HepG2 (cell line): ENCODE data around the gene CAMTA1. TPM values are rescaled to one million over a fixed set of nuclear protein-coding genes. Genes with fewer than 3 reads are reported as not detected.

Experiments used
- ATF4 ChIP-seq, 2 experiments: fragments of 450-650 bp in 1 of 2; sonication (generic) in 1 of 2; formaldehyde crosslinking; IDR thresholded peaks; 2 replicates each; pipeline versions ENCODE4 v1.5.0 to v1.8.0; 2020 to 2022; ENCODE audit warnings: mild to moderate bottlenecking in 1 of 2, missing genetic modification reagents in 1 of 2
- ATRX ChIP-seq: sonication (generic); formaldehyde crosslinking; IDR thresholded peaks from 2 replicates; pipeline ENCODE4 v1.4.0; 2020; ENCODE audit warnings: missing genetic modification reagents, borderline replicate concordance
- DPF2 ChIP-seq: sonication (generic); formaldehyde crosslinking; IDR thresholded peaks from 2 replicates; pipeline ENCODE4 v1.4.0; 2020; ENCODE audit warnings: mild to moderate bottlenecking, low read depth, missing genetic modification reagents, borderline replicate concordance
- GLMP ChIP-seq: sonication (generic); formaldehyde crosslinking; IDR thresholded peaks from 2 replicates; pipeline ENCODE4 v1.9.0; 2021; ENCODE audit warnings: missing genetic modification reagents, mild to moderate bottlenecking, borderline replicate concordance
- HMG20B ChIP-seq: conservative IDR thresholded peaks from 2 replicates; pipeline ENCODE4 v1.6.1; 2016; ENCODE audit warnings: missing genetic modification reagents, missing compliant biosample characterization
- HMGXB3 ChIP-seq: sonication (generic); formaldehyde crosslinking; IDR thresholded peaks from 2 replicates; pipeline ENCODE4 v1.4.0; 2020; ENCODE audit warnings: missing genetic modification reagents, borderline replicate concordance
- KLF12 ChIP-seq: sonication (generic); formaldehyde crosslinking; IDR thresholded peaks from 2 replicates; pipeline ENCODE4 v1.4.0; 2020; ENCODE audit warnings: missing genetic modification reagents, borderline replicate concordance
- KLF15 ChIP-seq: sonication (generic); formaldehyde crosslinking; IDR thresholded peaks from 2 replicates; pipeline ENCODE4 v1.8.1; 2023; ENCODE audit warnings: borderline replicate concordance, mild to moderate bottlenecking, inconsistent platforms, missing genetic modification reagents, mixed read lengths
- KMT2B ChIP-seq: IDR thresholded peaks from 2 replicates; pipeline ENCODE4 v1.6.1; 2016; ENCODE audit warnings: missing genetic modification reagents, missing compliant biosample characterization
- MTA3 ChIP-seq: sonication (generic); formaldehyde crosslinking; IDR thresholded peaks from 2 replicates; pipeline ENCODE4 v1.4.0; 2020; ENCODE audit warnings: missing genetic modification reagents
- MZF1 ChIP-seq: sonication (generic); formaldehyde crosslinking; IDR thresholded peaks from 2 replicates; pipeline ENCODE4 v1.8.1; 2023; ENCODE audit warnings: mild to moderate bottlenecking, missing genetic modification reagents, borderline replicate concordance
- RBAK ChIP-seq: sonication (generic); formaldehyde crosslinking; IDR thresholded peaks from 2 replicates; pipeline ENCODE4 v1.5.1; 2020; ENCODE audit warnings: mild to moderate bottlenecking, missing genetic modification reagents
- SP4 ChIP-seq: sonication (generic); formaldehyde crosslinking; IDR thresholded peaks from 2 replicates; pipeline ENCODE4 v1.8.1; 2023; ENCODE audit warnings: mild to moderate bottlenecking, missing genetic modification reagents
- SP5 ChIP-seq: IDR thresholded peaks from 2 replicates; pipeline ENCODE4 v1.6.1; 2016; ENCODE audit warnings: low read depth, borderline replicate concordance
- ZNF230 ChIP-seq: sonication (generic); formaldehyde crosslinking; IDR thresholded peaks from 2 replicates; pipeline ENCODE4 v1.4.0; 2020; ENCODE audit warnings: mild to moderate bottlenecking, missing genetic modification reagents
- ZNF263 ChIP-seq: sonication (generic); formaldehyde crosslinking; IDR thresholded peaks from 2 replicates; pipeline ENCODE4 v1.4.0; 2020; ENCODE audit warnings: missing genetic modification reagents
- ZNF44 ChIP-seq: sonication (generic); formaldehyde crosslinking; IDR thresholded peaks from 2 replicates; pipeline ENCODE4 v1.5.1; 2020; ENCODE audit warnings: mild to moderate bottlenecking, missing genetic modification reagents
- ZNF451 ChIP-seq: sonication (generic); formaldehyde crosslinking; IDR thresholded peaks from 2 replicates; pipeline ENCODE4 v1.5.0; 2020; ENCODE audit warnings: mild to moderate bottlenecking, missing genetic modification reagents
- ZNF530 ChIP-seq: sonication (generic); formaldehyde crosslinking; IDR thresholded peaks from 2 replicates; pipeline ENCODE4 v1.5.0; 2020; ENCODE audit warnings: low read depth, mild to moderate bottlenecking, missing genetic modification reagents
- ZNF547 ChIP-seq: sonication (generic); formaldehyde crosslinking; IDR thresholded peaks from 2 replicates; pipeline ENCODE4 v1.5.1; 2020; ENCODE audit warnings: mild to moderate bottlenecking, missing genetic modification reagents
- polyA plus RNA-seq, 8 experiments: library from polyadenylated mRNA; depleted of rRNA in 3 of 8; stranded (reverse) in 7 of 8; unstranded in 1 of 8; fragments of >200 nt; fragmentation: Illumina TruSeq in 4 of 8; extraction: Trizol in 4 of 8; gene quantifications; 2 replicates each; pipeline versions ENCODE4 v1.2.1 to v1.2.3, GENCODE V29; 2011 to 2016; ENCODE audit warnings: low read depth in 4 of 8, missing spikeins in 1 of 8, mixed read lengths in 1 of 8; ENCODE audit not compliant: insufficient read depth in 1 of 8
- total RNA-seq, 5 experiments: library from RNA; depleted of rRNA; stranded (reverse); fragments of >200 nt; fragmentation: Illumina TruSeq; extraction: Trizol; gene quantifications; 2 replicates each; pipeline ENCODE4 v1.2.3, GENCODE V29; 2016; ENCODE audit warnings: low read depth in 1 of 5
- TF ChIP-seq, protein P1 (sequence below): sonication (generic); formaldehyde crosslinking; IDR thresholded peaks from 2 replicates; pipeline ENCODE4 v1.8.1; 2022; ENCODE audit warnings: mild to moderate bottlenecking, missing genetic modification reagents
- TF ChIP-seq, protein P2 (sequence below): sonication (generic); formaldehyde crosslinking; IDR thresholded peaks from 2 replicates; pipeline ENCODE4 v1.4.0; 2020; ENCODE audit warnings: missing genetic modification reagents, mild to moderate bottlenecking, borderline replicate concordance

CAMTA1 gene
- total and polyA plus RNA-seq, 2 of the 13 experiments (the other 11 are each of a cell fraction or from before 2014, with no cell fraction given), result 25.0 to 36.4 TPM

DNA sequence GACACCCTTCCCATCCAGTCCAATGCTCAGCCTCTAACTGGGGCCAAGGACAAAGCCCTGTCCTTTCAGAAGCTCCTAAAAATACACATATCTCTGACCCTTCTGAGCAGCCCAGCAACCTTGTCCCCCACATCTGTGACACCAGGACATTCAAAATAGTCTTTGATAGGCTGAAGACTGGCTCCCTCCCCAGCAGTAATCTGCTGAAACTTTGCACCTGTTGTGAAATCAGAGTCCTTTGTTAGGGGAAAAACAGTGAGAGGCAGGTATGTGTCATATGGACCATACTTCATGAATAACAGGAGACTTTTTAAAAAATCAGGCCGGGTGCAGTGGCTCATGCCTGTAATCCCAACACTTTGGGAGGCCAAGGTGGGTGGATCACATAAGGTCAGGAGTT lies 903.4 kb downstream of the CAMTA1 start (continued):
- TF ChIP-seq HMGXB3, result peak; percentile 84; the same call in 1 of the 2 replicates
- no peak for TF ChIP-seq KLF12 (CRISPR knock-in tag)
- TF ChIP-seq MTA3 (CRISPR knock-in tag), result no peak
- TF ChIP-seq SP5 (CRISPR knock-in tag), result peak; percentile 37; the same call in 1 of the 2 replicates
- no peak for TF ChIP-seq ZNF451 (CRISPR knock-in tag)
- TF ChIP-seq DPF2 (CRISPR knock-in tag), result peak; percentile 78
- no peak for TF ChIP-seq ATF4 (CRISPR knock-in tag; IDR thresholded peaks at IDR 0.05)
- TF ChIP-seq HMG20B (CRISPR knock-in tag), result peak; percentile 71
- TF ChIP-seq, protein P1, sequence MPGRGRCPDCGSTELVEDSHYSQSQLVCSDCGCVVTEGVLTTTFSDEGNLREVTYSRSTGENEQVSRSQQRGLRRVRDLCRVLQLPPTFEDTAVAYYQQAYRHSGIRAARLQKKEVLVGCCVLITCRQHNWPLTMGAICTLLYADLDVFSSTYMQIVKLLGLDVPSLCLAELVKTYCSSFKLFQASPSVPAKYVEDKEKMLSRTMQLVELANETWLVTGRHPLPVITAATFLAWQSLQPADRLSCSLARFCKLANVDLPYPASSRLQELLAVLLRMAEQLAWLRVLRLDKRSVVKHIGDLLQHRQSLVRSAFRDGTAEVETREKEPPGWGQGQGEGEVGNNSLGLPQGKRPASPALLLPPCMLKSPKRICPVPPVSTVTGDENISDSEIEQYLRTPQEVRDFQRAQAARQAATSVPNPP (CRISPR knock-in tag), result no peak
- TF ChIP-seq ZNF547 (CRISPR knock-in tag), result no peak
- TF ChIP-seq ZNF44 (CRISPR knock-in tag), result no peak
- no peak for TF ChIP-seq SP4 (CRISPR knock-in tag)
- TF ChIP-seq, protein P2, sequence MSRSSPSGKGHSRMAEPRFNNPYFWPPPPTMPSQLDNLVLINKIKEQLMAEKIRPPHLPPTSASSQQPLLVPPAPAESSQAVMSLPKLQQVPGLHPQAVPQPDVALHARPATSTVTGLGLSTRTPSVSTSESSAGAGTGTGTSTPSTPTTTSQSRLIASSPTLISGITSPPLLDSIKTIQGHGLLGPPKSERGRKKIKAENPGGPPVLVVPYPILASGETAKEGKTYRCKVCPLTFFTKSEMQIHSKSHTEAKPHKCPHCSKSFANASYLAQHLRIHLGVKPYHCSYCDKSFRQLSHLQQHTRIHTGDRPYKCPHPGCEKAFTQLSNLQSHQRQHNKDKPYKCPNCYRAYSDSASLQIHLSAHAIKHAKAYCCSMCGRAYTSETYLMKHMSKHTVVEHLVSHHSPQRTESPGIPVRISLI (CRISPR knock-in tag), result no peak
- TF ChIP-seq ATRX (CRISPR knock-in tag), result no peak
- no peak for TF ChIP-seq ZNF530
- no peak for TF ChIP-seq RBAK (CRISPR knock-in tag)
- TF ChIP-seq ZNF230, result no peak
- TF ChIP-seq ZNF263 (CRISPR knock-in tag), result no peak
- TF ChIP-seq KMT2B (CRISPR knock-in tag), result no peak
- no peak for TF ChIP-seq GLMP (CRISPR knock-in tag)
- TF ChIP-seq MZF1 (CRISPR knock-in tag), result no peak
- no peak for TF ChIP-seq KLF15 (CRISPR knock-in tag)
